ENCODE measurements around the gene WDR93.

GRCh38 chr15:89745131-89745530 lies 54.5 kb downstream of the WDR93 start:
- TF ChIP-seq CTCF (IDR thresholded peaks at IDR 0.05) (no peak), EZH2 (IDR thresholded peaks at IDR 0.05; ENCODE audit: borderline replicate concordance, insufficient read depth, low read depth, low read length, poor library complexity, severe bottlenecking) (no peak)
